Measurements from ENCODE around the gene ZNF839.
A peak's percentile ranks its signal among the peaks of the same experiment; 100 is the strongest.
"Not testable (repeated sequence)": the region's sequence is repeated elsewhere in the genome, so short reads cannot be mapped to it uniquely, and the experiment has no call there.

Gene ZNF839

GRCh38 chr14:102342238-102342637, 22.7 kb downstream of the ZNF839 start:
- no peak for TF ChIP-seq GATA1 (IDR thresholded peaks at IDR 0.05; ENCODE audit: low read depth, low read length)
- TF ChIP-seq POLR2A (IDR thresholded peaks at IDR 0.05; ENCODE audit: low read length) = no peak
- no peak for DNase-seq

GRCh38 chr14:102344084-102344483, 24.5 kb downstream of the ZNF839 start:
- TF ChIP-seq GATA1 (IDR thresholded peaks at IDR 0.05; ENCODE audit: low read depth, low read length) (no peak), POLR2A (IDR thresholded peaks at IDR 0.05; ENCODE audit: low read length) (no peak)
- no peak for DNase-seq

DNA sequence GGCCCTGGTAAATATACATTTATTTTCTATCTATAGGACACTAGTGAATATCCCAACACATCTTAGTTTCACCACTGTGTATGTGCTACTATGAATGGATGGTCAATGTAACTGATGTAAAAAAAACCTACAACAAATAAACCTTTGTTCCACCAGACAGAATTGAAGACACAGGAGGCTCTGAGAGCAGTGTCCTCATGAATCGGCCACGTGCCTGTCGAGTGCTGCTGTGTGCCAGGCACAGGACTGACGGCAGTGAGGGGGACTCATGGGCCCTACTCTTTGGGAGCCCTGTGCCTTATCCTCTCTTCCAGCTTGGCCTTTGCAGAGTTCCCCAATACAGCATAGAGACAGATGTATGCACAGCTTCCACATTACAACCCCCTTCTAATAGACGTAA, 24.9 kb downstream of the ZNF839 start:
- TF ChIP-seq GATA1 (IDR thresholded peaks at IDR 0.05; ENCODE audit: low read depth, low read length) (no peak), POLR2A (IDR thresholded peaks at IDR 0.05; ENCODE audit: low read length) (no peak)
- DNase-seq = no peak

DNA sequence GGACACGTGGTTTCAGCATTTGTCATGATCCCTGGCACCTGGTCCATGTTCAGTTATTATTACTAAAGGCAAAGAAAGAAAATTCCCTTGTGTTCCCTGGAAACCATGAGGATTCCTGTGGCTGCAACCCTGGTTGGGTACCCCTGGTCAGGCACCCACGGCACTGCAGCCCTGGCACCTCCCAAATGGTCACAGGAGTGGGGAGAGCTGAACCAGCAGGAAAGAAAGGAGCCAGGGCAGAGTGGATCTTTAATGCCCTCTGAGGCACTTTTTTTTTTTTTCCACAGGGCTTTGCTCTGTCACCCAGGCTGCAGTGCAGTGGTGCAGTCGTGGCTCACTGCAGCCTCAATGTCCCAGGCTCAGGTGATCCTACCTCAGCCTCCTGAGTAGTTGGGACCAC, 25.7 kb downstream of the ZNF839 start:
- TF ChIP-seq POLR2A (IDR thresholded peaks at IDR 0.05; ENCODE audit: low read length) = no peak
- TF ChIP-seq GATA1 (IDR thresholded peaks at IDR 0.05; ENCODE audit: low read depth, low read length) = no peak
- no peak for DNase-seq

- TF ChIP-seq GATA1 (IDR thresholded peaks at IDR 0.05; ENCODE audit: low read depth, low read length) = no peak
- TF ChIP-seq POLR2A (IDR thresholded peaks at IDR 0.05; ENCODE audit: low read length) = no peak
- no peak for DNase-seq
Measured at GRCh38 chr14:102346645-102347044, 27.1 kb downstream of the ZNF839 start.

DNA sequence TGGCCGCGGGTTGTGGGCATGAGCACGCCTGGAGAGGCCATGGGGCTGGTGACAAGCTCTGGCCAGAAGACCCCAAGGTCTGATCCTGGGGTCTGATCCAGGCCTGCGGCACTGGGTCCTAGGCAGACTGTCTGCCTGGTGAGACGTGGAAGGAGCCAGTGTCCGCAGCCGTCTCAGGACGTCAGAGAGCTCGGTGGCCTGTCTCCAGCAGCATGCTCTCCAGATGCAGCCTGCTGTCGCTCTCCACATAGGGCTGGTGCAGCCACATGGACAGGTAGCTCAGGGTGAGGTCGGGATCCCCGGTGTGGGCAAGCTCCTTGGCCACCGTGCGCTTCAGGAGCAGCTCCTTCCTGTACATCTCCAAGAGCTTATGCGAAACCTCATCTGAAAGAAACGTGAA, 28.8 kb downstream of the ZNF839 start:
- no peak for DNase-seq
- no peak for TF ChIP-seq POLR2A (IDR thresholded peaks at IDR 0.05; ENCODE audit: low read length)
- no peak for TF ChIP-seq GATA1 (IDR thresholded peaks at IDR 0.05; ENCODE audit: low read depth, low read length)

GRCh38 chr14:102351023-102351422, 31.5 kb downstream of the ZNF839 start:
- DNase-seq = no peak
- TF ChIP-seq POLR2A (IDR thresholded peaks at IDR 0.05; ENCODE audit: low read length) = no peak

GRCh38 chr14:102351593-102351992, 32.0 kb downstream of the ZNF839 start:
- DNase-seq = not testable (repeated sequence)

DNA sequence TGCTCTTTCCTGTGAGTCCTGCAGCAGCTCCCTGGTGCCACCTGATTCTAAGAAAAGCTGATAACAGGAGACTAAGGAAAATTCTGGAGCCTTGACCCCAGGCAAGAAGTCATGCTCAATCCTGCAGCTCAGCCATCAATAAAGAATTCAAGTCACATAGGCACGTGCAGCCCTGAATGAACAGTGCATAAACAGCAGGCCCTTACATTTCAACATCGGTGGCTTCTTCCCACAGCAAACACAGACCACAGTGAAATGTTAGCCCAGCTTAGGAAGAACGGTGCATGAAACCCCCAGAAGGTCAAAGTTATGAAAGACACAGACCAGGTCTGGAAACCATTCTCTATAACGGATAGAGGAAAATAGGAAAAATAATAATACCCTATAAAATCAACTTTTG, 32.7 kb downstream of the ZNF839 start:
- TF ChIP-seq GATA1 (IDR thresholded peaks at IDR 0.05; ENCODE audit: low read depth, low read length) (no peak), POLR2A (IDR thresholded peaks at IDR 0.05; ENCODE audit: low read length) (no peak)
- no peak for DNase-seq

GRCh38 chr14:102353126-102353619, 33.6 kb downstream of the ZNF839 start:
- TF ChIP-seq GATA1 (IDR thresholded peaks at IDR 0.05; ENCODE audit: low read depth, low read length) = no peak
- no peak for TF ChIP-seq POLR2A (IDR thresholded peaks at IDR 0.05; ENCODE audit: low read length)
- DNase-seq = no peak

DNA sequence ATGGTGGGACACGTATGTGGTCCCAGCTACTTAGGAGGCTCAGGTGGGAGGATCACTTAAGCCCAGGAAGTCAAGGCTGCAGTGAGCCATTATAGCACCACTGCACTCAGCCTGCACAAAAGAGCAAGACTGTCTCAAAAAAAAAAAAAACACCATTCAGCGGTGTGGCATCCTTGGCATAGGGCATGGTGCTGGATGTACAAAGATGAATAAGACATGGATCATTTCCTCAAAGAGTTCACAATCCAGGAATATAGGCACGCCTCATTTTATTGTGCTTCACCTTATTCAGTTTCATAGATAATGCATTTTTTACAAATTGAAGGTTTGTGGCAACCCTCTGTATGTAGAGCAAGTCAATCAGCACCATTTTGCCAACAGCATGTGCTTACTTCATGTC, 36.7 kb downstream of the ZNF839 start:
- no peak for DNase-seq
- TF ChIP-seq POLR2A (IDR thresholded peaks at IDR 0.05; ENCODE audit: low read length) = no peak
- no peak for TF ChIP-seq GATA1 (IDR thresholded peaks at IDR 0.05; ENCODE audit: low read depth, low read length)

DNA sequence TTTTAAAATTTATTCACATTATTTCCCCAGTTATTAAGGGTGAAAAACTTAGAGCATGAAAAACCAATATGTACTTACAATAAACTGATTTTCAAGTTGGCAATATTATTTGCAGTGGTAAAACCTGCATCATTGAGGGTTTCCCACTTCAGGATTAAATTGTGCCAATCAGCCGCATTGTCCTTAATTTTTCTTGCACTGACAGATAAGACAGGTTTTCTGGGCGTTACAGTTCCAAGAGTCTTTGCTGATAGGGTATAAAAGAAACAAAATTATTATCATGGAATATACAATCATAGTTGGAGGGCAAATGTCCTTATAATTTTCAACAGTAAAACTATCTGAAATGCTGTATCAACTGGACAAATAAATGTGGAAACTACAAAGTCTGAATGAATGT, 39.8 kb downstream of the ZNF839 start:
- TF ChIP-seq GATA1 (IDR thresholded peaks at IDR 0.05; ENCODE audit: low read depth, low read length) = no peak
- no peak for TF ChIP-seq POLR2A (IDR thresholded peaks at IDR 0.05; ENCODE audit: low read length)
- DNase-seq = peak in 1 of 2 experiments; percentile 15

DNA sequence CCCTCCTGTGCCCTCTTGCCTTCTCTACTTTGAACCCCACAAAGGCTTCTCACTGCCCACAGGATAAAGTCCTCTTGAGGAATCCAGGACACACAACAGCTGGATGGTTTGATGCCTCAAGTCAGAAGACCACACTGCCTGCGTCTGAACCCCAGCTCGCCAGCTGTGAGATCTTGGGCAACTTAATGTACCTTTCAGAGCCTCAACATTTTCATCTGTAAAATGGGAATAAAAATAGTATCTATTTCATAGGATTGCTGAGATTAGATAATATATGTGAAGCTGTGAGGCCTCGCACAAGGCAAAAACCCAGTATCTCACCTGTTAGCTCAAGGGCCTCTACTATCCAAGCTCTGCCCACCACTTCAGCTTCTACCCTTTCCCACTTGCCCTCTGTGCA, 40.8 kb downstream of the ZNF839 start:
- no peak for TF ChIP-seq POLR2A (IDR thresholded peaks at IDR 0.05; ENCODE audit: low read length)
- no peak for TF ChIP-seq GATA1 (IDR thresholded peaks at IDR 0.05; ENCODE audit: low read depth, low read length)
- no peak for DNase-seq

DNA sequence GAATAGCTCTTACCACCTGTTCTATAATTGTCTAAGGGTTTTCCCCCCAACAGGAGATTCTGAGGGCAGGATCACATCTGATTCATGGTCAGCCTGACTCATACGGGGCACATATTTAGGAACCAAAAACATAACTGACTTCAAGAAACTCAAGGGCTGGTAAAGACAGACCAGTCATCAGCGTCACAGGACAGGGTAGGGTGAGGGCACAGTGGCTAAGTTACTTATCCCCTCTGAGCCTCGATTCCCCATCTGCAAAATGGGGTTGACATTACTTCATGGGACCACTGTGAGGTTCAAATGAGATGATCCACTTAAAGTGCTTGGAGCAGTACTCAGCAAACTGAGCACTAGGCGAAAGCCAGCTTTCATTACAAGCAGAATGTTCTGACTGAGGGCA, 42.5 kb downstream of the ZNF839 start:
- no peak for TF ChIP-seq GATA1 (IDR thresholded peaks at IDR 0.05; ENCODE audit: low read depth, low read length)
- no peak for TF ChIP-seq POLR2A (IDR thresholded peaks at IDR 0.05; ENCODE audit: low read length)
- peak; percentile 60 to 69 for DNase-seq

- DNase-seq = peak; percentile 96 to 98
- TF ChIP-seq POLR2A (IDR thresholded peaks at IDR 0.05; ENCODE audit: low read length) (peak; percentile 87), GATA1 (IDR thresholded peaks at IDR 0.05; ENCODE audit: low read depth, low read length) (no peak)
Measured at GRCh38 chr14:102362545-102363181, 43.1 kb downstream of the ZNF839 start, which contains the start of the genes CINP and TECPR2. CINP (minus strand) TSS chr14:102362890; CDS start chr14:102362851, 39 bp downstream. TECPR2 (plus strand) TSS chr14:102362941; CDS start chr14:102376722, 13,781 bp downstream.

Measured in erythroblast (primary cell).